CMK (cell line): ENCODE measurements around the gene DHCR7.

Experiments used
- DNase-seq: peaks from one replicate; pipeline ENCODE4 v3.0.0-alpha.2; 2010; ENCODE audit warnings: low read depth

Gene DHCR7

GRCh38 chr11:71410363-71410966, 37.7 kb downstream of the DHCR7 start:
- no peak for DNase-seq

- no peak for DNase-seq
Observed at GRCh38 chr11:71408826-71409225, 39.4 kb downstream of the DHCR7 start.

GRCh38 chr11:71407356-71407755, 40.8 kb downstream of the DHCR7 start:
- no peak for DNase-seq

- DNase-seq = no peak
Observed at GRCh38 chr11:71406681-71407080, 41.5 kb downstream of the DHCR7 start.

GRCh38 chr11:71404209-71404608, 44.0 kb downstream of the DHCR7 start:
- no peak for DNase-seq

GRCh38 chr11:71402878-71403277, 45.3 kb downstream of the DHCR7 start:
- no peak for DNase-seq

- no peak for DNase-seq
Observed at GRCh38 chr11:71400216-71400615, 48.0 kb downstream of the DHCR7 start.

GRCh38 chr11:71399341-71399740, 48.9 kb downstream of the DHCR7 start:
- DNase-seq = no peak

- no peak for DNase-seq
Observed at GRCh38 chr11:71397961-71398360, 50.2 kb downstream of the DHCR7 start.

GRCh38 chr11:71397331-71397860, 50.8 kb downstream of the DHCR7 start:
- DNase-seq = no peak

- no peak for DNase-seq
Observed at GRCh38 chr11:71396548-71397123, 51.6 kb downstream of the DHCR7 start.

- DNase-seq = no peak
Observed at GRCh38 chr11:71395774-71396173, 52.4 kb downstream of the DHCR7 start.

GRCh38 chr11:71395263-71395560, 53.0 kb downstream of the DHCR7 start:
- DNase-seq = no peak

- DNase-seq = no peak
Observed at GRCh38 chr11:71393283-71393682, 54.9 kb downstream of the DHCR7 start.

- no peak for DNase-seq
Observed at GRCh38 chr11:71391796-71392195, 56.4 kb downstream of the DHCR7 start.

- no peak for DNase-seq
Observed at GRCh38 chr11:71391352-71391751, 56.8 kb downstream of the DHCR7 start.

GRCh38 chr11:71388637-71389235, 59.5 kb downstream of the DHCR7 start:
- no peak for DNase-seq

GRCh38 chr11:71387784-71388636, 60.2 kb downstream of the DHCR7 start:
- DNase-seq = no peak

GRCh38 chr11:71387200-71387599, 61.0 kb downstream of the DHCR7 start:
- DNase-seq = no peak

- DNase-seq = no peak
Observed at GRCh38 chr11:71386202-71386601, 62.0 kb downstream of the DHCR7 start.

GRCh38 chr11:71385091-71385490, 63.1 kb downstream of the DHCR7 start:
- no peak for DNase-seq

- no peak for DNase-seq
Observed at GRCh38 chr11:71384561-71384960, 63.6 kb downstream of the DHCR7 start.
